Stimulated activated CD4-positive, alpha-beta T cell treated with anti-CD3 and anti-CD28 coated beads, Interleukin-2, amount 100 ng/mL, for 48 hours (primary cell): ENCODE results near the gene CFAP100.
A peak's percentile ranks its signal among the peaks of the same experiment; 100 is the strongest.

ENCODE experiments used
- DNase-seq, 2 donors: peaks; one replicate each; pipeline ENCODE4 v3.0.0-alpha.2; 2020

Gene CFAP100

DNA sequence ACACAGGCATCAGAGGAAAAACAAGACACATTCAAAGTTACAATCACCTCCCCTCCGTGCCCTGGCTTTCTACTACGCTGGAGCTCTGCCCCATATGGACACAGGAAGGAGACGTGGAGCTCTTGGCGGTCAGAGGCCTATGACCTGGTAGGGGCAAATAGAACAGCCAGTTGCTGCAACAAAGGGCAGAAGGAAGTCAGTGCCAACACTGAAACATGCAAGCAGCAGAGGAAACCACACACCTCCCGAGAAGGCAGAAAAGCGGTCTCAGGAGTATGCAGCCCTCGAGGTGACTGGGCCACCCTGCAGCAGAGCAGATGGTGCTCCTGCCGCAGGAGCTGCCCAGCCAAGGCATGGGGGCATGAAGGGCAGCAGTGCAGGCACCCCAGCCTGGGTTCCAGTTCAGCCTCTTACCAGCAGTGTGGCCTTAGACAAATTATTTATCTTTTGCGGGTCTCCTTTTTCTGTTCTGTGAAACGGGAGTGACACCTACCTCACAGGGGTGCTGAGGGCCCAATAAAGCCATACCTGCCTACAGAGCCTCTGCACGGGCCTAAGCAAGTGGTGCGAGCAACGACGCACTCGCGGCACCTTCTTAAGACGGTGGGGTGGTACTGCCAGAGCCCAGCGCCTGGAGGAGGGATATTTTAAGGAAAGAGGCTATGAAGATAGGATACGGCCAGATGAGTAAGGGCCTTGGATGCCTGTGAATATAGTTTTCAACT, 72.3 kb downstream of the CFAP100 start:
- DNase-seq = no peak

DNA sequence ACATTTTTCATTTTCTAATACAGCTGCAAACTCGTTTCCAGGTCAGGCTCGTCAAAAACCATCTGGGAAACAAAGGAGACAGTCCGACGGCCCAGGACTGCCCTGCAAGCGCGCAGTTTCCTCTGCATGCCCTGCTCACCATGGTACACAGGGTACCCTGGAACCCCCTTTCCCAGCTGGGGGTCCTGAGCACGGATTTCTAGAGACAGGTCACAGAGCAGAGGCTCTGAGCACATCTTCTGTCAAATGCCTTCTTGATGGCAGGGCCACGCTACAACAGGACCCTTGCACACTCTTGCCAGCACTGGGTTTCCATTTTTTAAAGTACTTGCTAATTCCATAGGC, 72.9 kb downstream of the CFAP100 start:
- DNase-seq = no peak

GRCh38 chr3:126468028-126468891, 73.6 kb downstream of the CFAP100 start:
- no peak for DNase-seq

- no peak for DNase-seq
Measured at GRCh38 chr3:126469479-126469878, 74.8 kb downstream of the CFAP100 start.

GRCh38 chr3:126472277-126473006, 77.7 kb downstream of the CFAP100 start:
- DNase-seq = no peak

- DNase-seq = no peak
Measured at GRCh38 chr3:126473292-126474168, 78.8 kb downstream of the CFAP100 start.

- DNase-seq = peak; percentile 19 to 26
Measured at GRCh38 chr3:126474498-126475412, 80.0 kb downstream of the CFAP100 start.

GRCh38 chr3:126475413-126476114, 80.9 kb downstream of the CFAP100 start, which contains the start of gene ZXDC:
ZXDC (minus strand) TSS chr3:126475891; CDS start chr3:126475865, 26 bp downstream.
- DNase-seq = peak; percentile 88 to 91

DNA sequence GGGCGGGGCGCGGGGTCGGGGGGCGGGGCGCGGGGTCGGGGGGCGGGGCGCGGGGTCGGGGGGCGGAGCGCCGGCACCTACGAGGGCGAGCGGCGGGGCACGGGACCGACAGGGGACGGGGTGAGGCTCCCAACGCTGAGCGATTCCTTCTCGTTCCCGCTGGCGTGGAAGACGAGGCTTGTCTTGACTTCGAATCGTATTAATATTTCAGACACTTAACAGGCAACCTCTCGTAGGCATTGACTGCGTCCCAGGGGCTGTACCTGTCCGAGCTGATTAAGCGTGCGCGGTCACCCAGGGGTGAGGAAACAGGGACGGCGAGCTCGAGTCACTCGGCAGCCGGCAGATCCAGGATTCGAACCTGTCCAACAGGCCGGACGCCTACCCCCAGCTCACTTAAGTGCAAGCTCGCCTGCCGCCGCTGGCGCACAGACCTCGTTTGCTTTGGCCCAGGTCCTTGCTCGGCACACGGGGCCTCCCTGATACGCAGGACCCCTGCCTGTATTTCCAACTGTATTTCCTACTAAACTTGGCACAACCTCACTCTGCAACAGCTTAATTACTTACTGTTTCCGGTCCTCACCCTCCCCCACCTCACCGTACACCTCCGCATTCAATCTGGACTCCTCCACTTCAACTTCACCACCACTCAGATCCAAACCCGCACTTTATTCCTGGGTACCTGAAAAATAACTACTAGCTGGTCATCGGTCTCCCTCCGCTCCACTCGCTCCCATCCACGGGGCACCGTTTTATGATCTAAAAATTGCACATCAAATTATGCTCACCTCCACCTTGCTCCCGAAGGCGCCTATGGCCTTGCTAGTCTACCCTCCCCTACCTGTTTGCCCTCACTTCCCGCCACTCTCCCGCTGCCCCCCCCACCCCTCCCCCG, 81.7 kb downstream of the CFAP100 start:
- no peak for DNase-seq

GRCh38 chr3:126477061-126477380, 82.3 kb downstream of the CFAP100 start:
- DNase-seq = no peak

DNA sequence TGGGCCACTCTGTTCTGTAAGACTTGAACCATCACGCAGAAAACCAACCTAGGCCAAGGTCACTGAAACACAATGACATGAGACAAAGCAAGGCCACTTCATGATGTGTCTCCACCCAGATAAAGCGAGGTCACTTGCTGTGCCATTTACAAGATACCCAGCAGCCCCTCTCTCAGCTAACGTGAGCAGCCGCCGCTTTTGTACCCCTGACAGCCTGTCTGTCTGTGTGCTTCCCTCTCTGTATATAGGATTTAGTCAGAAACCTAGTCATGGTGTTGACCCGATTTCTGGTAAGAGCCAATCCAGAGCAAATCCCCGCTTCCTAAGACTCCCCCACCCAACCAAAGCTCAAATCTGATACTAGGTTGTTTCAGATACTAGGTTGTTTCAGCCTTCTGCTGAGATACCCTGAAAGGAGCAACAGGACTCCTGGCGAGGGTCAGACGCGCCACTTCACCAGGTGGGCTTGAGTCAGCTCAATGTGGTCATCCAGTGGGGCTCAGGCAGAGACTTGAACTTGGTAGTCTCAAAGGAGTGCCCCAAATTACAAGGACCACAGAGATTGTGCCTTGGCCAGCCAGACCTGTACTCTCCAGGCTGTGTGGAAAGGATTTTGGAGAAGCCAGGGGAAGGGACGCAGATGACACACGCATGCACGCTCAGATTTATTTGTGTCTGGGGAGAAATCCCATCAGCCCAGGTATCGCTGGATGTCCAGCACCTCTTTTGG, 84.0 kb downstream of the CFAP100 start:
- DNase-seq = no peak

GRCh38 chr3:126479642-126480041, 84.9 kb downstream of the CFAP100 start:
- no peak for DNase-seq

DNA sequence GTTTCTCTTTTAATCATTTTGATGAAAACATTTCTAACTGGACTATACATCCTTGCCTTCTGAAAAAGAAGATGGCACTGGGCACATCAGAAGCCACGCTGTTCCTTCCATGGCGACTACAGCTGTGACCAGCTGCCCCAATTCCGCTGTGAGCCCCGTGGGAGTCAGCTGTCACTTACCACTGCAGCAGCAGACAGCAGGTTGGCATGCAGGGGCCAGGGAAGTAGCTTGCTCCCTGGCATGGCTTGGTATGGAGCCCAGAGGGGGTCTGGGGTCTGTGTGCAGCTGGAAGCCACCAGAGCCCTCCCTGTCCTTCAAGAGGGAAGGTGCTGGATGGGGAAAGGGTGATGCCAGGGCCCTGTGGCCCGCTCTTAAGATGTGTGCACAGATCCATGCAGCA, 85.5 kb downstream of the CFAP100 start:
- DNase-seq = no peak

- no peak for DNase-seq
Measured at GRCh38 chr3:126480861-126481260, 86.2 kb downstream of the CFAP100 start.

- DNase-seq = no peak
Measured at GRCh38 chr3:126481808-126482502, 87.2 kb downstream of the CFAP100 start.

DNA sequence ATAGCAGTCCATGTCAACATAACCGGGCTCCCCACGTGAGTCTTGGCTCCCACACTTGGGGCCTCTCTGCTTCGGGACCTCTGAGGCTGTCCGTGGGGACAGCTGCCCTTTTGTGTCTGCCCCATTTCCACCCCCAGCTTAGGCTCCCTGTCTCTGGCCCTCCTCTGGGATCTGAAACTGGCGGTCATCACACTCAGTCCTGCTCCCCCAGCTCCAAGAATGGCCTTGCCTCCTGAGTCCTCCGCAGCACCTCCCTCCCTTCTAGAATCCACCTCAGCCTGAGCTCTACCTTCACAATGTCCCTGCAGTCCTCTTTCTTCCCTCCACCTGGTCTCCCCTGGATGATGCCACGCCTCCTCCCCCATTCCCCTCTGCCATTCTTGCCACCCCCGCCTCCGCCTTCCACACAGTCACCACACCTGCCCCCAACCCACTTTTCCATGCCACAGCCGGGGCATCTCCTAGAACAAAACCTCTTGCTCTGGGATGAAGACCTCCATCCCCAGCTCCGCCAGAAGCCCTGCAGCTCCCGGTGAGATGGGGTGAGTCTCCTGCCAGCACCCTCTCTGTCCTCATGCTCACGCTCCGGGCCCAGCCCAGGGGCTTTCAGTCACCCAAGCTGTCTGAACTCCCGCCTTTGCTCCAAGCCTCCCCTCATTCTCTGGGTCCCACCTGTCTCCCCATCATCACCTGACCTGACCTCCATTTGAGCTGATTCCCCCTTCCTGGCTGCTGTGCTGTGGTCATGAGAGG, 88.0 kb downstream of the CFAP100 start:
- DNase-seq = no peak

DNA sequence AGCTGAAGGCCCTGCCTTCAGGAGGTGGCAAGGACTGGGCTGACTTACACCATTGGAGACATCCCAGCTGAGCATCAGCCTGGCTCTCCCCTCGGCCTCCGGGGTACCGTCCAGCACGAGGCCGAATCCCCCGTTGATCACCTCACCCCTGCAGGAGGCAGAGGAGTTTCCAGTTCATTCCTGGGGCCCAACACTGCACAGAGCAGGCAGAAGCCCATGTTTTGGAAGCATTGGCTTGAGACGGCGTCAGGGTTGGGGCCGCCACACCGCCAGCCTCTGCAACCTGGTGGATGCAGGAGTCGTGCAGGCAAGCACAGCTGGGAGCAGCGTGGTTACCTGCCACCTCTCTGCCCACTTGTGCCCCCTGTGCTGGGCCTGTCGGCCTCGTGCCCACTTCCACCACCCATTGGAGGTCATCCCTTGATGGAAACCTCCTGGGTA, 88.6 kb downstream of the CFAP100 start:
- DNase-seq = no peak

GRCh38 chr3:126484148-126484547, 89.4 kb downstream of the CFAP100 start:
- no peak for DNase-seq
